T1000 (cell line): ENCODE measurements around the gene CFAP251.

Source experiments
- DNase-seq: peaks from one replicate; lab custom pipeline; 2025; ENCODE audit warnings: mixed read lengths; lab: John Stamatoyannopoulos, UW

The CFAP251 gene

DNA sequence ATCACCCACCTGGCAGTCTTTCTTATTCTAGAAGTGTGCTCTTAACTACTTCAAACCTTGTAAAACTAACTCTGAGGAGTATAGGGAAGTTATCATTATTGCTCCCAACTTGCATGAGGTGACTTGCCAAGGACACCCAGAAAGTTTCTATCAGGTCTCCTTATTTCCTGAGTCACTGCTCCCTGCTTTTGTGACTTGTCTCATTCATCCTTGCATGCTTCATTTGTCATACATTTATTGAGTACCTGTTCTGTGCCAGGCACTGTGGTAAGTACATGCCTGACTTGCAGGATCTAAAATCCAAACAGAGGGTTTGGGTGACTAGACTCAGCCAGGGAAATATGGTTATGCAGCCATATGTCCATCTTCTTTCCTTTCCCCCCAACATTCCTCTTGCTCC lies 25.5 kb downstream of the CFAP251 start:
- no peak for DNase-seq

DNA sequence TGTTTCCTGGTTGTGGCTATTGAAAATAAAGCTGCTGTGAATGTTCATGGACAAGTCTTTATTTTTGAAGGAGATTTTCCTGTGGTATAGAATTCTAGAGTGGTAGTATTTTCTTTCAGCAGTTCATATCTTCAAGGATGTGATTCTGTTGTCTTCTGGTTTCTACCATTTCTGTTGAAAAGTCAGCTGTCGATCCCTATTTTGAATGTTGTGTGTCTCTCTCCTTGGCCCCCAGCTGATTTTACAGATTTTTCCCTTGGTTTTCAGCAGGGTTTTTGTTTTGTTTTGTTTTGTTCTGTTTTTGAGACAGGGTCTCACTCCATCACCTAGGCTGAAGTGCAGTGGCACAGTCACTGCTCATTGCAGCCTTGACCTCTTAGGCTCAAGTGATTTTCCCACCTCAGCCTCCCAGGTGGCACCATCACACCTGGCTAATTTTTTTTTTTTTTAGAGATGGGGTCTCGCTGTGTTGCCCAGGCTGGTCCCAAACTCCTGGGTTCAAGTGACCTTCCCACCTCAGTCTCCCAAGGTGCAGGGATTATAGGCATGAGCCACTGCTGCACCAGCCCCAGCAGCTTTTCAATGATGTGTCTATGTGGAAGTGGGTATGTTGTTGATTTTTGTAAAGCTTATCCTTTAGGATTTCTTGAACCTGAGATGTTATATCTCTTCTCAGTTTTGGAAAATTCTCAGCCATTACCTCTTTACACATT lies 28.1 kb downstream of the CFAP251 start:
- no peak for DNase-seq

DNA sequence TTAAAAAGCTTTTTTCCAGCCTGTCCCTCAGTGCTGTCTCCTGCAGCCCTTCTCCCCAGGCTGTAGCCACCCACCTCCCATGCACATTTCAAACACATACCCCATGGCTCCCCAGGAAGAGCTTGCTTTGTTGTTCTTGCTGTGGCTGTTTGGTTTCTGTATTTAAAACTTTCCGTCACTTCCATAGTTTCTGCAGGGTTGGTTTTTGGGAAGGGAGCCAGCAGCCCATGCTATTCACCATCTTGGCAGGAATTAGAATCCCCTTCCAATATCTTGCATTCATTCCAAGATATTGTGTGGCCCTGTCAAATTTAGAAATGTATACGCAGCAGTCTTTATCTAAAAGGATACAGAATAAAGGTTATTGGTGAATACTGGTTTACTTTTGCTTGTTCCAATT lies 29.6 kb downstream of the CFAP251 start:
- no peak for DNase-seq

DNA sequence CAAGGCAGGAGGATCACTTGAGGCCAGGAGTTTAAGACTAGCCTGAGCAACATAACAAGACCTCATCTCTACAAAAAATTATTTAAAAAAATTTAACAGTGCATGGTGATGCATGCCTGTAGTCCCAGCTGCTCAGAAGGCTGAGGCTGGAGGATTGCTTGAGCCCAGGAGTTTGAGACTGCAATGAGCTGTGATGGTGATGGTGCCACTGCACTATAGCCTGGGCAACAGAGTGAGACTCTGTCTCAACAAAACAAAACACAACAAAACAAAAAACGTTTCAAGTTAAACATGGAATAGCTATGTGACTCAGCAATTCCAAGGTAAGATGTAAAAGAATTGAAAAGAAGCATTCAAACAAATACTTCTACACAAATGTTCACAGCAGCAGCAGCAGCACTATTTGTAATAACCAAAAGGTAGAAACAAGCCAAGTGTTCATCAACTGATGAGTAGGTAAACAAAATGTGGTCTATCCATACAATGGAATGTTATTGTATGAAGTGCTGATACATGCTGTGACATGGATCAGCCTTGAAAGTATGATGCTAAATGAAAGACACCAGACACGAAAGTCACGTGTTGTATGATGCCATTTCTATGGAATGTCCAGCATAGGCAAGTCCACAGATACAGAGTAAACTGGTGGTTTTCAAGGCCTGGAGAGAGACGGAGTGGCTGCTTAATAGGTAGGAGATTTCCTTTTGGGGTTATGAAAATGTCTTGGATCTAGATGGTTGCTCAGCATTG lies 31.4 kb downstream of the CFAP251 start:
- peak; percentile 77 for DNase-seq

DNA sequence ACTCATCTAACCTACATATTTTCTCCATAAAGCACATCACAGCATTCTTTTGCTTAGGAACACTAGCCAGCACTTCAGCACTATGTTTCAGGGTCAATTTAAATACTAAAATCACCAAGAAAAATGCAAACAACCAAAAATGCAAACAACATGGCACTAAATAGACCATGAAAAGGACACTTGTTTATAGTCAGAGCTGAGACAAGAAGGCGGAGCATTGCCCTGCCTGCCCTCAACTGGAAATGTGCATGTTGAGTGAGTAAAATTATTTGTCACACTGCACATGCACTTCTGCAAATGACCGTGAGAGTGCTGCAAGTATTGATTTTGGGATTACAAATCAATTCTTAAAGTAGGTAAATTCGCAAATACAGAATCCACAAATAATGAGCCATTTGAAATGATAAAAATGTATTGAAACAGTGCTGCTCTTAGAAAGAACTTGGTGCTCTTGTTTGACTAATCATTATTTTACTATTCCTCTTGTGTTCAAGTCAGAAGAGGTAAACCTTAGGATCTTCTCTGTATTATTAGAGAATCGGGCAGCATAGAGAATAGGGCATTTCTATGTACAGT lies 34.8 kb downstream of the CFAP251 start:
- DNase-seq: no peak

DNA sequence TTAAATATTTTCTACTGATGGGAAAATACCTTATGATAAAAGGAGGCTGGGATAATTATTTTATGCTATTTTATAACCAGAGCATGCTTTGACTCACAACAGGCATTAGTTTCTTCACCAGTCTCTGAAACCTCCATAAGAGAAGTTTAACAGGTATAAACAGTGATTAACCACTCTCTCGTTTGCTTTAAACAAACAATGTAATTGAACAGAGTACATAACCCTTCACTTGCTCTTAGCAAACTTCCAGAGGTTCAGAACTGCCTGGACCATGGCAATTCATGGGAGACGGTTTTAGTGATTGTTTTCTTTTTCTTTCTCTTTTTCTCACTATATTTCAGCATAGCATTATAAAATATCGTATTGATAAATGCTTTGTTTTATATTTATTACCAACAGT lies 35.3 kb downstream of the CFAP251 start:
- DNase-seq: no peak

GRCh38 chr12:121955258-121956237 lies 37.2 kb downstream of the CFAP251 start:
- no peak for DNase-seq

DNA sequence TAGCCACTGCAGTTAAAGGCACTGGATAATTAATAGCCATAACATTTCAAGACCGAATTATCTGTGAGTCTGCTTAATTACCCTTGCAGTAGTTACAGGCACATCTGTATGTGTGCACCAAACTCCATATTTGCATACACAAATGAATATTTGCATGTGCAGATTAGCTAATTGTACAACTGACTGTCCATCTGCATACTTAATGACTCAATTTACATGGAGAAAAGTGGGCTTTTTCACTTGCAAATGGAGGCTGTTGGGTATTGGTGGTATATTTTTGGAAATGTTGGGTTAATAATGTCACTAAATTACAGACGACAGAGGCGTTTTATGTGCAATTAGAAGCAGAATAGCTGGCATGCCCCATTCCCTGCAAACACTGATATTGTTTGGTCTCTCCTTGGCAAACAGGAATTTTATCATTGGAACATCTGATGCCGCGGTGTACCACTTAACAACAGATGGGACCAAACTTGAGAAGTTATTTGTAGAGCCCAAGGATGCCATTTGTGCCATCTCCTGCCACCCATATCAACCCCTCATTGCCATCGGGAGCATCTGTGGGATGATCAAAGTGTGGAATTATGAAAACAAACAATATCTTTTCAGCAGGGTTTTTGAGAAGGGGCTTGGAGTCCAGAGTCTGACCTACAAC lies 39.6 kb downstream of the CFAP251 start:
- no peak for DNase-seq

- DNase-seq: no peak
Measured at GRCh38 chr12:121958541-121959240, 40.3 kb downstream of the CFAP251 start.

DNA sequence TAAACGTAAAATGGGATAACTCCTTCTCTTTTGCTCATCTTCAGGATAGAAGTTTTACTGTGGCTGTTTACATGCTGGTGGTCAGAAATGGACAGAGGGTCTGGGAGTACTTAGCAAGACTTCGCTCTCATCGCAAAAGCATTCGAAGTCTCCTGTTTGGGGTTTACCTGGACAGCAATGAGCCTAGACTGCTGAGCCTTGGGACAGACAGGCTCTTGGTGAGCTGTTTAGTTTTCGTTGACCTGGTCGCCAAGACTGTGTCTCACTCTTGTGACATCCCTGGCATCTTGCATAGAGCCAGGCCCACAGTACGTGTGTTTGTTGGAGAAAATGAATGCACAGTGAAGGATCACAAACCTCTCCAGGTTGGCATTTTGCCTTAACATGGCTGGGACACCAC lies 42.1 kb downstream of the CFAP251 start:
- no peak for DNase-seq

DNA sequence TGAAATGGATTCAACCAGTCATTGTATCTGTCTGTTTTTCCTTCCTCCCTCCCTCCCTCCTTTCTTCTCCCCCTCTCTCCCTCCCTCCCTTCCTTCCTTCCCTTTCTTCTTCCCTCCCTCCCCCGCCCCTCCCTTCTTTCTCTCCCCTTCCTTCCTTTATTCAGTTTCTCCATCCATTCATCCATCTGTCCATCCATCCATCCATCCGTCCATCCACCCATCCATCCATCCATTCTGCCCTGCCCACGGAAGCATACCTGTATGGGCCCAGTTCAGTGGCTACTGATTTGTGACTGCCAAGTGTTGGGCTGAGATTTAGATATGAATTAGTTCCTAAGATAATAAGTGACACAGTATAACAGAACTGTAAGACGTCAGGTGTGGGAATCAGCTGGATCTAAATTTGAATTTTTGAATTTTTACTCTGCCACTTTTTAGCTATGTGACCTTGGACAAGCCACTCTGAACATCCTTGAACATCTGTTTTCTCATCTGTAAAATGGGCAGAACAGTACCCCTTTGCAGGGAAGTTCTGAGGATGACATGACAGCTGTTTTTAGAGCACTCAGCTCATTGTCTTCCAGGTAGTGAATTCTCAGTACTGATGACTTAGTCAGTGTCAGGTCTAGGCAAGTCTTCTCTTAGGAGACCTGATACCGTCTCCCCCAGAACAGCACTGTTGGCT lies 42.9 kb downstream of the CFAP251 start:
- no peak for DNase-seq

DNA sequence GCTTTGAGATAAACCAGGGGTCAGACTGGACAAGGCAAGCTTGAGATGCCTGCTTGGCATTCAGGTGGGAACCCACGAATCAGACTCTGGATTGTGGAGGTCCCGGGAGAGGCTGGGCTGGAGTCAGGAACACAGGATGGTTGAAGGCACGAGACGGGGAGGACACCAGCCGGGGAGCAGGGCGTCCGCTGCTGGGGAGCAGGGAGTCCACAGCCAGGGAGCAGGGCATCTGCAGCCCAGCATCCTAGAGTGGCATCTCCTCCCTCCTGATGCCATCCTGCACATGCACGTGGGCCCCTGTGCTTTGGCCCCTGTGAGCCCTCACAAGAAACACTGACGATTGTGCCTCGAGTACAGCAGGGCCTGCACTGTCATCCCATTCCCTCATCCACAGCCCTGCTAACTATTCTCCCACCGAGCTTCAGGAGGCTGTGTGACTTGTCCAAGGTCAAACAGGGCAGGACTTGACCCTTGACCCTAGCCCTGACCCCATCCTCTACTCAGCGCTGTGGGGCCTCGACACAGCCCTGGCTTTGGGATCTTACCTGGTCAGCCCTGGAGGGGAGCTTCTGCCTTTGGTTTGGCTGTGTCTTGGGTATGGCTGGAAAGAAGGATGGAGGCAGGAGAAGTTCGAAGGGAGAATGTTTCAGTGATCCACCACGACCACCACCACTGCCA lies 45.1 kb downstream of the CFAP251 start:
- no peak for DNase-seq

DNA sequence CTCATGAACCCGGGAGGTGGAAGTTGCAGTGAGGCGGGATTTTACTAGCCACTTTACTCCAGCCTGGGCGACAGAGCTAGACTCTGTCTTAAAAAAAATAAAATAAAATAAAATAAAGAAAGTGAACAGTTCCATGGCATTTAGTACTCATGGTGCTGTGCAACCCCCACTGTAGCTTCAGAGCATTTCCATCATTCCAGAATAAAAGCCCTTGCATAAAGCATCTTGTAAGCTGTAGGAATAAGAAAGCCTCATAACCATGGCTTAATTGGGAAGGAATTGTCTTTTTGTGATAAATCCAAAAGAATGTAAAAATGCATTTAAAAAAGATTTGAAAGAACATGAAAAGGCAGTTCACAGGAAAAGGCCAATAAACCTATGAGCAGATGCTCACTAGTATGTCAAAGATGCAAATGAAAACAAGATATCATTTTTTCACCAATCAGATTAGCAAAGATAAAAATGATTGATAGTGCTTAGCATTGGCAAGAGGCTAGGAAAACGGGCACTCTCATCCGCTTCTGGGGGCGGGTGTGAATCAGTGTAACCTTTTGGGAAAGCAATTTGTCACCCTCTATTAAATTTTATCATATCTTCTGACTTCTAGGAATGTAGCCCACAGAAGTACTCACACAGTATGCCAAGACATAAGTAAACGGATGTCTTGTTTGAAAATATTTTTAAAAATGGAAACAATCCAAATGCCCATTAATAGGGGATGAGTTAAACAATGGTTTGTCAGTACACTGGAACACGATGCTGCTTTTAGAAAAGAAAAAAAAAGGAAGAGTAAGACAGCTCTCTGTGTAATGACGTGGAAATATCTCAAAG lies 46.6 kb downstream of the CFAP251 start:
- peak; percentile 92 for DNase-seq

GRCh38 chr12:121966959-121967358 lies 48.6 kb downstream of the CFAP251 start:
- no peak for DNase-seq

DNA sequence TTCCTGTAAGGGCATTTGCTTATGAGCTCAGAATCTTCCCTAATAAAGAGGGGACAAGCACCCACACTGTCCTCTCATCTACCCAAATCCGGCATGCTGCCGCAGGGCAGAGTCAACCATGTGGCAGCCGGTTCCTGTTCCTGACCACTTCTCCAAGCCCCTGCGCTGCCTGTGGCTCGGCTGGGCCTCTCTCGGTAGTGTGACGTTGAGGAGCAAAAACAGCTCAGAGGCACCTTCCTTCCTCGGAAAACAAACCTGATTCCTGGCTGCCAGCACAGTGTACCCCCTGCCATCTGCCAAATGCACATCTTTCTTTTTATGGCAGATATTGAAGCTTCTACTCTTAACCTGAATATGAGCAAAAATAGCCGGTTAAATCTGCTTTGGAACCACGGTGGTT lies 50.5 kb downstream of the CFAP251 start:
- no peak for DNase-seq

GRCh38 chr12:121969726-121970125 lies 51.3 kb downstream of the CFAP251 start:
- no peak for DNase-seq

GRCh38 chr12:121970581-121971300 lies 52.3 kb downstream of the CFAP251 start:
- no peak for DNase-seq
